ENCODE data around the gene DPP4.

- TF ChIP-seq CTCF (IDR thresholded peaks at IDR 0.05; ENCODE audit: poor library complexity) (no peak), EZH2 (IDR thresholded peaks at IDR 0.05; ENCODE audit: borderline replicate concordance) (no peak)
Observed at GRCh38 chr2:162014751-162015150, 59.3 kb downstream of the DPP4 start.
